GM19438 (cell line): ENCODE results near the gene CFP.
"Not testable (repeated sequence)": the region's sequence is repeated elsewhere in the genome, so short reads cannot be mapped to it uniquely, and the experiment has no call there.

Experiments
- ATAC-seq: cut with Tn5 transposase; IDR thresholded peaks from one replicate; pipeline ENCODE4 v1.9.1; 2021; ENCODE audit warnings: low read depth; ENCODE audit not compliant: unreplicated experiment

CFP gene

GRCh38 chrX:47629419-47630200 is at the start of gene CFP:
TSS of gene CFP (minus strand) at chrX:47629930. CDS start at chrX:47629844, 86 bp downstream.
- ATAC-seq: no peak

DNA sequence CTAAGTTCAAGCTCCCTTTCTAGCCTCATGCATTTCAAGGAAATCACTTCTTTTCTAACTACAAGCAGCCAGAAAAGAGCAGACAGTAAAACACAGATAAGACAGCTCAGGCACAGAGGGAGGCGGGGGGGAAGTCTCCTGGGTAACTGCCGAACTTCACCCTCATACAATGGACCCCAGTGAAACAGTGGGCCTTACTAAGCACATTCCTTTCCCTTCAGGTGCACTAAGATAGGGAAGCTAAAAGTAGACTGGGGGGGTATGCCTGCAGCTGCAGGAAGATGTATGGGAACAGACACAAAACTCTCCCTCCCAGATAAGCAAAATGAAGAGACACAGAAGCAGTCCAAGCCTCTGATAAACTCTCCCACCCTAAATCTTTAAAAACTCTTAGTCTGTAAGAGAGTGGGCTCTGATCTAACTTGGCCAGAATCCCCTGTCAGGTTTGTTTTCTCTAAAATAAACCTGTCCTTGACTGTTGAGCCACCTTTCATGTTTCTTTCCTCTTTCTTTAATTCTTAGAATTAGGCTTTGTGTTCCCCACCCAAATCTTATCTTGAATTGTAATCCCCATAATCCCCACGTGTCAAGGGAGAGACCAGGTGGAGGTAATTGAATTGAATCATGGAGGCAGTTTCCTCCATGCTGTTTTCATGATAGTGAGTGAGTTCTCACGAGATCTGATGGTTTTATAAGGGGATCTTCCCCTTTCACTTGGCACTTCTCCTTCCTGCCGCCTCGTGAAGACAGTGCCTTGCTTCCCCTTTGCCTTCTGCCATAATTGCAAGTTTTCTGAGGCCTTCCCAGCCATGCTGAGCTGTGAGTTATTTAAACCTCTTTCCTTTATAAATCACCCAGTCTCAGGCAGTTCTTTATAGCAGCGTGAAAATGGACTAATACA is 46.5 kb upstream of the CFP start:
- ATAC-seq: not testable (repeated sequence)

- no peak for ATAC-seq
Measured at GRCh38 chrX:47674776-47675175, 45.0 kb upstream of the CFP start.

DNA sequence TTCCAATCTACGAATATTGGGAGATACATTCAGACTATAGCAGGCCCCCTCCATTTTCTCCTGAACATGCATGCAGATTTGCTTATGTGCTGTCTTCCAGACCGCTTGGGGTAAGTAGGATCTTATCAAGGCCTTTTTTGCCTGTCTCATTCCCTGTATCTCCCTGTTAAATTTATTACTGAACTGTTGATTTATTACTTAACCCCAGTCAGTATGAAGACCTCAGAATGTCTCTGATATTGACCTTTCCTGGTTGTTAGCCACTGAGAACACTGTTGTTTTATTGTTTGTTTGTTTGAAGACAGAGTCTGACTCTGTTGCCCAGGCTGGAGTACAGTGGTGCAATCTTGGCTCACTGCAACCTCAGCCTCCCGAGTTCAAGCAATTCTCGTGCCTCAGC is 36.1 kb upstream of the CFP start:
- not testable (repeated sequence) for ATAC-seq

DNA sequence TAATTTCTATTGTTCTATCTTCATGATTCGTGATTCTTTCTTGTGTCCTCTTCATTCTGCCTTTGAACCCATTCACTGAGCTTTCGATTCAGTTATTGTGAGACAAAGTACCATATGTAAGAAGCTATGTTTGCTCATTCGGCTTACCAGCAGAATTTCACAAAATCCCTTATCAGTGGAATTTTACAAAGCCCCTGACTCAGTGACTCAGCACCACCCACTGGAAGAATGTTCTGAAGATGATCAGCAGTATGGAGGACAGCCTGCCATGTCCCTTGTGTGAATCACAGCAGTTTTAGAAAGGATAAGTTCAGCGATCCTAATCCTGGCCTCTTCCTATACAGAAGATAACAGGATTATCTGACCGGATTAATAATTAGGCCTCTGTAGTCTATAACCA is 35.0 kb upstream of the CFP start:
- ATAC-seq: no peak

GRCh38 chrX:47662144-47662657 is 32.5 kb upstream of the CFP start:
- ATAC-seq: no peak

DNA sequence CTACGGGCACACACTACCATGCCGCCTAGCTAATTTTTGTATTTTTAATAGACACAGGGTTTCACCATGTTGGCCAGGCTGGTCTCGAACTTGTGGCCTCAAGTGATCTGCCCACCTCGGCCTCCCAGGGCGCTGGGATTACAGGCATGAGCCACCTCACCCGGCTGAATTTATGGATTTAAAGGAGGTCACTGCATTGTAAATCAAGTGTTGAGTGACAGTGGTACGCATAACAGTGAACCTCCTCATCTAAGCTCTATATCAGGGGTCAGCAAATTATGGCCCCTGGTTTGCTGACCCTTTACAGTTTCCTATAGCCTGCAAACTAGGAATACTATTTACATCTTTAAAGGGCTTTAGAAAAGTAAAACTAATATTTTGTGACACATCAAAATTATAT is 31.8 kb upstream of the CFP start:
- ATAC-seq: no peak

GRCh38 chrX:47659421-47659726 is 29.6 kb upstream of the CFP start:
- no peak for ATAC-seq

DNA sequence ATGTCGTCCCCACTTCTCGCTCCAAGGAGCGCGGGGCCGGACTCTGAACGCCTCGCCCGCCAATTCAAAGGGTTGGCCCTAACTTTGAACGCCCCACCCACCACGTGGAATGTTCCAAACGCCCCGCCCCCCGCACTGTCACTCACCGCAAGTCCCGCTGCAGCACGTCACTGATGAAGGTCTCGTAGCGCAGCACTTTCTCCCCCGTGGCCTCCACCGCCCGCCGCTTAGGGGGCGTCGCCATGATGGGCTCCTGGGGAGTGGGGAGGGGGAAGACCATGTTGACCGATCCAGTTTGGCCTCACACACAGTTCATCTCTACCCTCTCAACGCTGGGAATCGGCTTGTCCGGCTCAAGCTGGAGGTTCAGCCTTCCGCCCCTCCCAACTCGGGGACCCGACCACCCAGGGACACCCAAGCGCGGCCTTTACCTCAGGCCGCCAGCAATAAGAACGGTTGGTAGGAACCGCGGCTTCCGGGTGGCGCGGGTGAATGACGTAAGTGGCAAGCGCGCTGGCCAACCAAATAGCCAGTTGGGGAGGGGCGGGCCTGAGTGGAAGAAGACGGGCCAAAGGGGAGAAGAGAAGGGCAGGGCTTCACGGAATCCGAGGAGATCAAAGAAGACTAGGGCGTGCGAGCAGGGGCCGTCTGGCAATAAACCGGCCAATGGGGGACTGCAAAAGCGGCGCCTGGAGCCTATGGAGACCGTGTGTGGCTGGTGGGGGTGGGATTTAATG is 29.1 kb upstream of the CFP start, which contains the start of gene UXT:
Gene UXT, minus strand, starts transcription at position 497 of the 737 bp plus-strand sequence. Its CDS starts 253 bp downstream, at position 244.
- peak; percentile 80 for ATAC-seq

- ATAC-seq: no peak
Measured at GRCh38 chrX:47658301-47658683, 28.6 kb upstream of the CFP start.

DNA sequence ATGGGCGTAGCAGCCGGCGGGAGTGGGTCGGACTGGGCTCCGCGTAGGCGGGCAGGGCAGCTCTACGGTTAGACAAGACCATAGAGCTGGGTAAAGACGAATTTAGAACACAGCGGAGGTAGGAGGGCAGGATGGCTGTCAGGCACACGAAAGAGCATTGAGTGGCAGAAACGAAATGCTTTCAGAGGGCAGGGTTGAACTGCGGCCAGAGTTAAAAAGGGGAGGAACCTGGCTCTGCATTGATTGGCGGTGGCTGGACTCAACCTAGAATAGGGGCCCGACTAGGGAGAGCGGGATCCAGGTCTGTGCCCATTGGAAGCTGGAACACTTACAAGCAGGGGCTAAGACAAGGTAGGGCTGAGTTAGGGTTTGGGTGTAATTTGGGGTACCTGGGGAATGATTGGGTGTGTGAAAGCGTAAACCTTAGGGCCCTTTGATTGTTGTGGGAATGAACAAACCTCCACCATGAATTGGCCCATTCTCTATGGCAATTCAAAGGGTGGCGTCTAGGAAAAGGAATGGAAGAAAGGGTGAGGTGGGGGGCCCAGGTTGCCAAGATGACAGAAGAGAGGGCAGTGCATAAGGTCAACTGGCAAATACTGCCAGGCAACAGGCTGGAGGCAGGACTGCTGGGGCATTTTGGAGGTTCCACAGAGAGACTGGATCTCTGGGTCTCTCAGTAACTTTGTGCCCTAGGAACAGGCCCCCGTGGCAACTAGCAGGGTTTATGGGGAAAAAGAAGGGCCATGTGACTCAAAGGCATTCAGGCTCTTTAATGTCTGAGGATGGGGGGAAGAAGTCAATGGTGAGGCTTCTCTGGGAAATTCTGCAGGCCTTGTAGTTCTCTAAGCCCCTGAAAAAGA is 21.5 kb upstream of the CFP start:
- ATAC-seq: no peak

DNA sequence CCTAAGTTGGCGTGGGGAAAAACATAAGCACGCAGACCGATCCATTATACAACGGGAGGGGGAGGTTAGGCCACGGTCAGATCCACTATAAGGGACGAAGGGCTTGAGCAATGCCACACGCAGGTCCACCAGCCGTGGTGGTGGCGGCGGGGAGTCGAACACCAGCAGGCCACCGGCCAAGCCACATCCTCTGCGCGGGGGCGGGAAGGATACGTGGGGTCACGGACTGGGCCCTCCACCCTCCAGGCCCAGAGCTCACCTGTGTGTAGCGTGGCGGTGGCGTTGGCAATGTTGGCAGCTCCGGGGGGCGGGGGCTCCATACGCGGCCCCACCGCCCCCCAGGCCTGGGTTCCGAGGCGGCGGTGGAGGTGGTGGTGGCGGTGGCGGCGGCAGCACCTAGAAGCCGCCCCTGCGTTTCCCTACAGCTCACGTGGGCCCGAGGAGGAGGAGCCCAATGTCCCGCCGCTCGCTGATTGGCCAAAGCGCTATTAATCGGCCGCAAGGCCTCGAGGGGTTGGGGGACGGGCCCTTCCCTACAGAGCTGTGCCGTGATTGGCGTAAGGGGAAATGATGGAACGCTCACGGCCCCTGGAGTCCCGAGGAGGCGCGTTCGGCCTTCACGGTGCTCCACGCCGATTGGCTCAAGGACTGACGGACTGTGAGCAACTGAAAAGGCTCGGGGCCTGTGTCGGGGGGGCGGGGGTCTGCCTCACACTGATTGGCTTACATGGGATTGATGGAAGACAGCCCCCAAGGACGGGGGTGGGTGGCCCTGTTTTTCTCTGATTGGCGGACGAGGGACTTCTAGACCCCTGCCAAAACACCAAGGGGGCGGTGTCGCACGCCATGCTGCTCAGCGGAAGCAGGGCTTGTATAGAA is 20.7 kb upstream of the CFP start, which contains the start of gene ELK1:
Gene ELK1, minus strand, starts transcription at position 400 of the 879 bp plus-strand sequence. CDS start 9,122 bp downstream, outside the sequence.
- ATAC-seq: peak; percentile 87

- ATAC-seq: no peak
Measured at GRCh38 chrX:47649781-47650163, 20.0 kb upstream of the CFP start.

- no peak for ATAC-seq
Measured at GRCh38 chrX:47649271-47649670, 19.5 kb upstream of the CFP start.

GRCh38 chrX:47648376-47648775 is 18.6 kb upstream of the CFP start:
- ATAC-seq: no peak

DNA sequence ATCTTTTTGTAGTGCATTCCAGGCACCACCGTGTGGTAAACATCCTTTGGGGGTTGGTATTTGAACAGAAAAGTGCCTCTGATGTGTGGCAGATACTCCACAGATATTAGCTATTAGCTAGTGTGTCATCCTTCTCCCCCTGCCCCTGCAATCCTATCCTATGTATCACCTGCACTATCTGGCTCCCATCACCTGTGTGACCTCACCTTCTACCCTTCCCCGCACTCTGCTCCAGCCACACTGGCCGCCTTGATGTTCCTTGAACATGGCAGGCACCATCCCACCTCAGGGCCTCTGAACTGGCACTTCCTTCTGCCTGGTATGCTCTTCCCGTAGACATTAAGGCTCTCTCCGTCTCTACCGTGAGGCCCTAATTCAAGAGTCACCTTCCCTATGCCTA is 16.9 kb upstream of the CFP start:
- no peak for ATAC-seq

GRCh38 chrX:47645530-47645929 is 15.8 kb upstream of the CFP start:
- ATAC-seq: no peak

DNA sequence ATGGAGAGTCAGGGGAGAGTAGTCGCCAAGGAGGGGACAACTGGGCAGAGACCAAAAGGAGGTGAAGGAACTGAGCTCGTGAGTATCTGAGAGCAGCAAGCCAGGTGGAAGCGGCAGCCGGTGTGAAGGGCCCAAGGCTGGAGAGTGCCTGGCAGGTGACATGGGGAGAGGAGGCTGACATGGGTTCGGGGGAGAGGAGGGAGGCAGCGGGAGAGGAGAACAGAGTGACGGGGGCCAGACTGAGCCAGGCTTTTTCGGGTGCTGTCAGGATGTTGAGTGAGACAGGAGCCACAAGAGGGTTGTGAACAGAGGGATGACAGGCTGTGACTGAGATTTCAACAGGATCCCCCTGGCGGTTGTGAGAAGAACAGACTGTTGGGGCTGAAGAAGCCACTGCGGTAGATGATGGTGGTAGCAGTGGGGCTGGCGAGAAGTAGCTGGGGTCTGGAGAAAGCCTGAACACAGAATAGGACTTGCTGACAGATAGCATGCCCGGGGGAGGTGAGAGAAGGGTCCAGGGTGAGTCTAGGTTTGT is 14.9 kb upstream of the CFP start:
- no peak for ATAC-seq

- ATAC-seq: no peak
Measured at GRCh38 chrX:47643926-47644325, 14.2 kb upstream of the CFP start.
